ENCODE data around the gene RUVBL1. TPM values are rescaled to one million over a fixed set of nuclear protein-coding genes. Genes with fewer than 3 reads are reported as not detected.

The RUVBL1 gene
- total and polyA plus RNA-seq, 2 experiments from 2014 or later = 83.1 to 95.2 TPM

GRCh38 chr3:128074851-128075521, 48.6 kb downstream of the RUVBL1 start:
- H3K27ac ChIP-seq = no peak overlapping the region
- H3K4me1 ChIP-seq (ENCODE audit: low read depth) = peaks cover 22% of the 10 kb centered on the region
- H3K4me3 ChIP-seq = peak overlapping the region; percentile 31
- H3K27me3 ChIP-seq = no peaks in the 10 kb centered on the region
- peaks cover 7% of the 10 kb centered on the region for H3K36me3 ChIP-seq
- DNase-seq (ENCODE audit: low read depth in 1 of 2, low spot score in 1 of 2) = no peak
- no peaks in the 10 kb centered on the region for H3K9me3 ChIP-seq (ENCODE audit: low read depth)
- TF ChIP-seq CTCF (IDR thresholded peaks at IDR 0.05; ENCODE audit: low read depth, low read length) = no peak

- H3K4me1 ChIP-seq (ENCODE audit: low read depth) = peaks cover 18% of the 10 kb centered on the region
- no peak overlapping the region for H3K4me3 ChIP-seq
- DNase-seq (ENCODE audit: low read depth in 1 of 2, low spot score in 1 of 2) = peak in 1 of 2 donors; percentile 40
- no peak overlapping the region for H3K27ac ChIP-seq
- no peaks in the 10 kb centered on the region for H3K27me3 ChIP-seq
- peaks cover 14% of the 10 kb centered on the region for H3K36me3 ChIP-seq
- H3K9me3 ChIP-seq (ENCODE audit: low read depth) = no peaks in the 10 kb centered on the region
- no peak for TF ChIP-seq CTCF (IDR thresholded peaks at IDR 0.05; ENCODE audit: low read depth, low read length)
These were observed 49.8 kb downstream of the RUVBL1 start for GRCh38 chr3:128073807-128074206.

- Histone ChIP-seq H3K4me3 (no peak overlapping the region), H3K4me1 (ENCODE audit: low read depth) (peaks cover 18% of the 10 kb centered on the region), H3K27me3 (no peaks in the 10 kb centered on the region), H3K9me3 (ENCODE audit: low read depth) (no peaks in the 10 kb centered on the region), H3K27ac (no peak overlapping the region), H3K36me3 (peaks cover 19% of the 10 kb centered on the region)
- TF ChIP-seq CTCF (IDR thresholded peaks at IDR 0.05; ENCODE audit: low read depth, low read length) = no peak
- no peak for DNase-seq (ENCODE audit: low read depth in 1 of 2, low spot score in 1 of 2)
These were observed 50.4 kb downstream of the RUVBL1 start for GRCh38 chr3:128073185-128073725.

GRCh38 chr3:128072454-128073184, 51.0 kb downstream of the RUVBL1 start:
- peaks cover 24% of the 10 kb centered on the region for H3K36me3 ChIP-seq
- H3K27ac ChIP-seq = no peak overlapping the region
- peaks cover 16% of the 10 kb centered on the region for H3K4me1 ChIP-seq (ENCODE audit: low read depth)
- no peaks in the 10 kb centered on the region for H3K27me3 ChIP-seq
- H3K4me3 ChIP-seq = no peak overlapping the region
- no peak for DNase-seq (ENCODE audit: low read depth in 1 of 2, low spot score in 1 of 2)
- no peaks in the 10 kb centered on the region for H3K9me3 ChIP-seq (ENCODE audit: low read depth)
- no peak for TF ChIP-seq CTCF (IDR thresholded peaks at IDR 0.05; ENCODE audit: low read depth, low read length)

GRCh38 chr3:128071771-128072453, 51.7 kb downstream of the RUVBL1 start:
- H3K4me3 ChIP-seq = no peak overlapping the region
- DNase-seq (ENCODE audit: low read depth in 1 of 2, low spot score in 1 of 2) = no peak

More at GRCh38 chr3:128071771-128072453, 51.7 kb downstream of the RUVBL1 start:
- Histone ChIP-seq H3K4me1 (ENCODE audit: low read depth) (peaks cover 12% of the 10 kb centered on the region), H3K36me3 (peaks cover 31% of the 10 kb centered on the region), H3K27me3 (no peaks in the 10 kb centered on the region), H3K27ac (no peak overlapping the region), H3K9me3 (ENCODE audit: low read depth) (no peaks in the 10 kb centered on the region)
- TF ChIP-seq CTCF (IDR thresholded peaks at IDR 0.05; ENCODE audit: low read depth, low read length) = no peak

All from cardiac muscle cell (in vitro differentiated cells and primary cell).